Right lobe of liver (tissue), 6 donors: Measurements from ENCODE around the gene KCTD13. TPM values are rescaled to one million over a fixed set of nuclear protein-coding genes. Genes with fewer than 3 reads are reported as not detected.

Source experiments
- ATAC-seq, 4 donors: fragments of 200-7000 bp; cut with Tn5 transposase; one replicate each; pipeline ENCODE4 v1.9.1; 2020; ENCODE audit warnings: mild to moderate bottlenecking in 4 of 4, moderate library complexity in 4 of 4
- DNase-seq, 3 donors: peaks; one replicate each; pipeline ENCODE4 v3.0.0-alpha.2; 2020
- H3K27ac ChIP-seq, 3 donors: fragments of 200-600 bp; one replicate each; pipeline ENCODE4 v1.8.0; 2022
- H3K27me3 ChIP-seq, 2 donors: fragments of 200-600 bp; one replicate each; pipeline ENCODE4 v1.8.0; 2022
- H3K36me3 ChIP-seq, 4 donors: fragments of 200-600 bp; sonication (generic) in 1 of 4; one replicate each; pipeline versions ENCODE4 v1.5.1 to v1.8.0; 2017 to 2022; ENCODE audit warnings: control low read depth in 1 of 4
- H3K4me1 ChIP-seq, 4 donors: fragments of 200-600 bp; sonication (generic) in 1 of 4; one replicate each; pipeline versions ENCODE4 v1.5.1 to v1.8.0; 2017 to 2022; ENCODE audit warnings: control low read depth in 1 of 4
- H3K4me3 ChIP-seq, 3 donors: fragments of 200-600 bp; one replicate each; pipeline ENCODE4 v1.8.0; 2022
- H3K9me3 ChIP-seq, 4 donors: fragments of 200-600 bp; sonication (generic) in 1 of 4; one replicate each; pipeline versions ENCODE4 v1.5.1 to v1.8.0; 2017 to 2022; ENCODE audit warnings: control low read depth in 1 of 4
- POLR2A ChIP-seq: fragments of 450-650 bp; IDR thresholded peaks from one replicate; pipeline ENCODE4 v1.6.1; 2017; ENCODE audit warnings: antibody characterized with exemption, mild to moderate bottlenecking
- WGBS: methylation state at CpG from one replicate; pipeline ENCODE4 v1.1.6; 2018; ENCODE audit warnings: low coverage, low lambda C conversion rate; ENCODE audit not compliant: insufficient coverage; ENCODE audit errors: missing lambda C conversion rate; 5-methylcytosine and 5-hydroxymethylcytosine counted together
- intact Hi-C, 2 donors: fragments of 100-400 bp; cut with DNase I; formaldehyde crosslinking; loops; one replicate each; pipeline versions ENCODE4 v1.11.2 to v1.14.1; 2022
- total RNA-seq, 6 experiments: library from RNA; depleted of rRNA in 2 of 6; stranded (reverse); fragments of >200 nt in 2 of 6; fragmentation: NEBNext Ultra II Directional in 3 of 6; extraction: Animal tissue kit (Norgen Biotek cat#: 25700) in 3 of 6; gene quantifications; one replicate each; pipeline versions ENCODE4 v1.1.0 to v1.2.4, GENCODE V29; 2016 to 2023
- TF ChIP-seq, protein P1 (sequence below), 4 donors: fragments of 200-600 bp in 3 of 4; fragments of 450-650 bp in 1 of 4; IDR thresholded peaks; one replicate each; pipeline versions ENCODE4 v1.5.1 to v1.8.0; 2016 to 2022; ENCODE audit warnings: antibody characterized with exemption in 4 of 4, mild to moderate bottlenecking in 2 of 4
- donor health status: DM: no; HTN: yes; CAD: no.
- donor health status: DM: no; HTN: no; CAD: no.
- donor health status: DM: no; HTN: no; CAD: no.
- donor health status: DM: no; HTN: yes; CAD: no.
- donor health status: DM: no; HTN: yes; CAD: no.

KCTD13 gene
- total RNA-seq, 6 experiments from 2014 or later = 5.4 to 13.5 (median 7.2) TPM

DNA sequence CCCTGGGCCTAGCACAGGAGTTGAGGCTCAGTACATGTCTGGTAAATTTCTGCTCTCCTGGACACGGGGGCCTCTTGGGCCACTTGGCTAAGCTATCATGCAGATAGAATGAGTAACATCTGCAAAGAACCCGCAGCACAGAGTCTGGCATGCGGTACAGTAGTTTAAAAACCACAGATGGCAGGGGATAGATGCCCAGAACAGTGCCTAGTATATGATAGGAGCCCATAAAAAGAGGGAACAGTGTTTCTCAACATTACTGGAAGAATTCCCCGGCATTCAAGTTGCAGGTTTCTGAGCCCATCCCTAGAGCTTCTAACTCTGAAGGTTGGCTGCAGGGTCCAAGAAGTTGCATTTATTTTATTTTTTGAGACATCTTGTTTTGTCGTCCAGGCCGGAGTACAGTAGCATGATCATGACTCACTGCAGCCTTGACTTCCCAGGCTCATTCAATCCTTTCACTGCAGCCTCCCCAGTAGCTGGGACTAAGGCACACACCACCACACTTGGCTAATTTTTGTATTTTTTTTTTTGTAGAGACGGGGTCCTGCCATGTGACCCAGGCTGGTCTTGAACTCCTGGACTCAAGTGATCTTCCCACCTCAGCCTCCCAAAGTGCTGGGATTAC is 68.8 kb downstream of the KCTD13 start:
- Histone ChIP-seq H3K4me3 (no peak overlapping the region), H3K36me3 (peaks cover 4 to 12% (median 12%) of the 10 kb centered on the region in 4 donors), H3K9me3 (no peaks in the 10 kb centered on the region), H3K27ac (no peak overlapping the region), H3K27me3 (no peaks in the 10 kb centered on the region), H3K4me1 (peaks cover 0 to 30% (median 12%) of the 10 kb centered on the region in 4 donors)
- DNase-seq (no peak), ATAC-seq (no peak)
- intact Hi-C loops = no loop called here
- 81% methylated on average over 3 of the region's 7 CpGs for WGBS
- TF ChIP-seq, protein P1, sequence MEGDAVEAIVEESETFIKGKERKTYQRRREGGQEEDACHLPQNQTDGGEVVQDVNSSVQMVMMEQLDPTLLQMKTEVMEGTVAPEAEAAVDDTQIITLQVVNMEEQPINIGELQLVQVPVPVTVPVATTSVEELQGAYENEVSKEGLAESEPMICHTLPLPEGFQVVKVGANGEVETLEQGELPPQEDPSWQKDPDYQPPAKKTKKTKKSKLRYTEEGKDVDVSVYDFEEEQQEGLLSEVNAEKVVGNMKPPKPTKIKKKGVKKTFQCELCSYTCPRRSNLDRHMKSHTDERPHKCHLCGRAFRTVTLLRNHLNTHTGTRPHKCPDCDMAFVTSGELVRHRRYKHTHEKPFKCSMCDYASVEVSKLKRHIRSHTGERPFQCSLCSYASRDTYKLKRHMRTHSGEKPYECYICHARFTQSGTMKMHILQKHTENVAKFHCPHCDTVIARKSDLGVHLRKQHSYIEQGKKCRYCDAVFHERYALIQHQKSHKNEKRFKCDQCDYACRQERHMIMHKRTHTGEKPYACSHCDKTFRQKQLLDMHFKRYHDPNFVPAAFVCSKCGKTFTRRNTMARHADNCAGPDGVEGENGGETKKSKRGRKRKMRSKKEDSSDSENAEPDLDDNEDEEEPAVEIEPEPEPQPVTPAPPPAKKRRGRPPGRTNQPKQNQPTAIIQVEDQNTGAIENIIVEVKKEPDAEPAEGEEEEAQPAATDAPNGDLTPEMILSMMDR (IDR thresholded peaks at IDR 0.05) = no peak
- TF ChIP-seq POLR2A = no peak

Other genes with a start within 250 kb of the KCTD13 start
- 100 to 1,000 TPM in 5 of 6 experiments, 10 to 100 TPM in 1; 95.2 to 154 (median 128) TPM for gene QPRT, start 247.0 kb downstream of the KCTD13 start, total RNA-seq
- 1 to 10 TPM in 1 of 6 experiments, under 1 TPM in 5; 0.40 to 1.2 (median 0.66) TPM for gene C16orf54, start 180.2 kb downstream of the KCTD13 start, total RNA-seq
- 1 to 10 TPM in 4 of 6 experiments, under 1 TPM in 2; 0.06 to 3.1 (median 1.1) TPM for gene ZG16, start 148.0 kb downstream of the KCTD13 start, total RNA-seq
- gene KIF22, start 135.5 kb downstream of the KCTD13 start, total RNA-seq = 10 to 100 TPM in 5 of 6 experiments, 1 to 10 TPM in 1; 9.8 to 27.1 (median 24.7) TPM
- gene MAZ, start 119.7 kb downstream of the KCTD13 start, total RNA-seq = 100 to 1,000 TPM in 1 of 6 experiments, 10 to 100 TPM in 5; 42.9 to 106 (median 60.7) TPM
- under 1 TPM in 4 of 6 experiments, not detected in 2; 0.15 to 0.98 (median 0.51) TPM for gene PRRT2, start 114.0 kb downstream of the KCTD13 start, total RNA-seq
- 10 to 100 TPM in 5 of 6 experiments, 1 to 10 TPM in 1; 8.5 to 26.1 (median 11.5) TPM for gene PAGR1, start 110.1 kb downstream of the KCTD13 start, total RNA-seq
- gene MVP, start 105.8 kb downstream of the KCTD13 start, total RNA-seq = 100 to 1,000 TPM in 2 of 6 experiments, 10 to 100 TPM in 4; 37.4 to 112 (median 77.8) TPM
- gene CDIPT, start 63.0 kb downstream of the KCTD13 start, total RNA-seq = 10 to 100 TPM; 35.1 to 96.6 (median 58.2) TPM
- gene SEZ6L2, start 26.7 kb downstream of the KCTD13 start, total RNA-seq = under 1 TPM; 0.15 to 0.56 (median 0.32) TPM
- gene ASPHD1, start 25.7 kb downstream of the KCTD13 start, total RNA-seq = under 1 TPM in 2 of 6 experiments, not detected in 4; 0.38 to 0.50 TPM
- 10 to 100 TPM; 49.9 to 75.9 (median 57.1) TPM for gene TMEM219, start 35.9 kb upstream of the KCTD13 start, total RNA-seq
- 10 to 100 TPM; 15.8 to 19.6 (median 17.2) TPM for gene TAOK2, start 47.6 kb upstream of the KCTD13 start, total RNA-seq
- 10 to 100 TPM in 2 of 6 experiments, 1 to 10 TPM in 4; 5.2 to 12.9 (median 9.0) TPM for gene HIRIP3, start 69.4 kb upstream of the KCTD13 start, total RNA-seq
- 10 to 100 TPM; 22.3 to 45.8 (median 33.2) TPM for gene INO80E, start 70.0 kb upstream of the KCTD13 start, total RNA-seq
- gene DOC2A, start 84.8 kb upstream of the KCTD13 start, total RNA-seq = under 1 TPM in 3 of 6 experiments, not detected in 3; 0.16 to 0.66 (median 0.33) TPM
- not detected for gene C16orf92, start 97.0 kb upstream of the KCTD13 start, total RNA-seq
- not detected for gene TLCD3B, start 105.0 kb upstream of the KCTD13 start, total RNA-seq
- 100 to 1,000 TPM; 113 to 580 (median 345) TPM for gene ALDOA, start 139.5 kb upstream of the KCTD13 start, total RNA-seq
- 10 to 100 TPM; 43.1 to 59.7 (median 47.0) TPM for gene PPP4C, start 149.8 kb upstream of the KCTD13 start, total RNA-seq
- gene TBX6, start 165.7 kb upstream of the KCTD13 start, total RNA-seq = under 1 TPM; 0.37 to 0.68 (median 0.42) TPM
- 10 to 100 TPM; 13.5 to 46.5 (median 21.9) TPM for gene YPEL3, start 170.0 kb upstream of the KCTD13 start, total RNA-seq
- gene GDPD3, start 187.3 kb upstream of the KCTD13 start, total RNA-seq = 1 to 10 TPM in 4 of 6 experiments, under 1 TPM in 1, not detected in 1; 0.19 to 2.3 (median 2.3) TPM
- 10 to 100 TPM in 5 of 6 experiments, 1 to 10 TPM in 1; 7.4 to 24.1 (median 16.0) TPM for gene MAPK3, start 197.0 kb upstream of the KCTD13 start, total RNA-seq